ENCODE data around the gene CNIH2.
"Not testable (repeated sequence)": the region's sequence is repeated elsewhere in the genome, so short reads cannot be mapped to it uniquely, and the experiment has no call there.

CNIH2 gene

GRCh38 chr11:66277471-66278362 lies at the start of gene CNIH2:
CNIH2 (plus strand) TSS chr11:66278175; CDS start chr11:66278457, 282 bp downstream.
- DNase-seq = peak; percentile 35

GRCh38 chr11:66228521-66228920 lies 49.5 kb upstream of the CNIH2 start:
- no peak for DNase-seq

DNA sequence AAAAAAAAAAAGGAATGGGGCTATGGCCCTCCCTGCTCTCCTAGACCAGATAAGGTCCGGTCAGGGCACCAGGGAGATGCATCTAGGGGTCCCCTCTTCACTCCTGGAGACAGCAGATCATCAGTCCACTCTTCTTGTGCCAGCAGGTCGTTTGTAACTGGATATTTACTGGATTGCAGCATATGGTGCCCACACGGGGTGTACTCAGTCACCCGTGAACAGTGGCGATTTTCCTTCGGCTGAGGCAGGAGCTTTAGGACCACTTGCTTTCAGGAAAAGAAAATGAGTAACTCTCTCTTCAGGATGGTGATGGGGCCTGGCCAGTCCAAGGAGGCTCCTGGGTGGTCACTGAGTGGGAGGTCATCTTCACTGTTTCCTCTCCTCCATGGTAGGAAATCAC lies 47.8 kb upstream of the CNIH2 start:
- DNase-seq = no peak

DNA sequence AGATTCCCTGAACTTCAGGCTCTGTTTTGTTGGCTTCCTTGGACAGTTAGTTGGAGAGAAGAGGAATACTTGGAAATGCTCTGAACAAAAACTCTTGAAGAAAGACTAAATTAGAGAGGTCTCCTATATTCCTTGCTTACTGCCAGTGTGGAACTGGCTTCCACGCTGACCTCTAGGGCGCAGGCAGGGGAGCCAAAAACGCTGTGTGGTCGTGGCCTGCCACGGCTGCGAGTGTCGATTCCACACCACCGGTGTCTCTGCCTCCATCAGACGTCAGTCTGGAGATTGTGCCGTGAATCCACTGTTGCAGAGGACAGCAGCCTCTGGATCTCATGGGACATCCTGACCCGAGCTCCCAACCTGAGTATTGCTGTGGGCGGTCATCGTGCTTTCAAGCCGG lies 47.0 kb upstream of the CNIH2 start:
- no peak for DNase-seq

DNA sequence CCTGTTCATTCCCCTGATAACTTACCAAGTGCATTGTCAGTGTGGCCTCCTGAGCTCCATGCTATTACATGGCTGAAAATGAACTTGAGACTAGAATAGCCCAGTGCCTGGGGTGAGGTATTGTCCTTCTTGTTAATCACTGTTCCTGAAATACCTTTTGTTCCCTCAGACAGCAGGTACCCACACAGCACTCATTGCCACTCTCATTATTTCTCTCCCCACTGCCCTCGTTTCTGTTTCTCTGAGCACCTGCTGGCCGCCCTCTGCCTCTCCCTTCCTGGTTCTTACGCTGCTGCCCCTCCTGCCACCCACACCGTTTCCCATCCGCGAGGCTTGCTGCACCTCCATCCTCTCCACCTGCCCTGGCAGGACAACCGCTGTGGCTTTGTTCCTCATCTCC lies 46.4 kb upstream of the CNIH2 start:
- DNase-seq = no peak

GRCh38 chr11:66232769-66233168 lies 45.2 kb upstream of the CNIH2 start:
- no peak for DNase-seq

DNA sequence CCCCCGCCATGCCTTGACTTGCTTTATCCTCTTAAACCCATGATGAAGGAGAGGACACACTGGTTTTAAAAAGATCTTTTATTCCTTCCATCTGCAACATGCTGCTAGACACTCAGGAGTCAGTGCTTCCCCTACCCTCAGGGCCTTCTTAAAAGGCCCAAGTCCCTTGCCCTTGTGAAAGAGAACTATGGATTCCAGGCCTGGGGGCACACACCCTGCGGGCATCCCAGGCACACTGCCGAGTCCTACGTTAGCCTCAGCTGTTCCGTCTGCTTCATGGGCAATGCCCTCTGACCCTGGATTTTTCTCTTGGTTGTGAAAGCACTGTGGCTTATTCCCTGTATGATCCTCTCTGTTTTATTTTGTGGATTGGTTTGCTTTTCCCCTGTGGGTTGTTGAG lies 44.7 kb upstream of the CNIH2 start:
- no peak for DNase-seq

DNA sequence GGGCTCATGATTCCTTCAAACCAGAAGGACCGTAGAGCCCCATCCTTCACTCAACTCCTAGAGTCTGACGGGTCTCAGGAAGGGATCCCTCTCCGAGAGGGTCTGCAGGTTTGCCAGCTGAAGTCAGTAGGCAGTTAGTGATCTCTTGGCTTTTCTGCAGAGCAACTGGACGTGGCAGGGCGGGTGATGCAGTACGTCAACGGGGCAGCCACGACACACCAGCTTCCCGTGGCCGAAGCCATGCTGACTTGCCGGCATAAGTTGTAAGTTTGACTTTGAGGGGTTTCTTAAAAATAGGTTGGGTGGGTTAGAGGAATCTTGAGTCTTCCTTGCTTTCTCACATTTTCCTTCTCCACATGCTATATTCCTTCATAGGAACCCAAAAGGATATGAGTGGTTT lies 42.8 kb upstream of the CNIH2 start:
- DNase-seq = no peak

DNA sequence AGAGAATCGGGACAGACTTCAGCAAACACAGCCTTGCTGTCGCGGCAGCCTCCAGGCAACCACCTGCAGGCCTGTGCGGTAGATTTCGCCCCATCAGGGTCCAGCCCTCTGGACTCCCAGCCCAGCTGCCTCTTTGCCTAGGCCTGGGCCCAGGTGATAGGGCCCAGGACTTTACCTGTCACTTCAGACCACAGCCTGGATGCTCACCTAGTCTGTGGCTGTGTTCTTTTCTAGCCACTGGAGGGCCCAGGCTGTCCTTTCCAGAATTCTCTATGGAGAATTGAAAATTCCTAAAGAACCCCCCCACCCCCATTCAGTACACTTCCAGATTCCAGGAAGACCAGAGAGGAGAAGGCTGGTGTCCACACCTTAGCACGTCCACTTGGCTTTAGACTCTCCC lies 40.1 kb upstream of the CNIH2 start:
- no peak for DNase-seq

GRCh38 chr11:66238786-66239413 lies 39.1 kb upstream of the CNIH2 start:
- DNase-seq = no peak

- no peak for DNase-seq
Observed at GRCh38 chr11:66239511-66239910, 38.5 kb upstream of the CNIH2 start.

DNA sequence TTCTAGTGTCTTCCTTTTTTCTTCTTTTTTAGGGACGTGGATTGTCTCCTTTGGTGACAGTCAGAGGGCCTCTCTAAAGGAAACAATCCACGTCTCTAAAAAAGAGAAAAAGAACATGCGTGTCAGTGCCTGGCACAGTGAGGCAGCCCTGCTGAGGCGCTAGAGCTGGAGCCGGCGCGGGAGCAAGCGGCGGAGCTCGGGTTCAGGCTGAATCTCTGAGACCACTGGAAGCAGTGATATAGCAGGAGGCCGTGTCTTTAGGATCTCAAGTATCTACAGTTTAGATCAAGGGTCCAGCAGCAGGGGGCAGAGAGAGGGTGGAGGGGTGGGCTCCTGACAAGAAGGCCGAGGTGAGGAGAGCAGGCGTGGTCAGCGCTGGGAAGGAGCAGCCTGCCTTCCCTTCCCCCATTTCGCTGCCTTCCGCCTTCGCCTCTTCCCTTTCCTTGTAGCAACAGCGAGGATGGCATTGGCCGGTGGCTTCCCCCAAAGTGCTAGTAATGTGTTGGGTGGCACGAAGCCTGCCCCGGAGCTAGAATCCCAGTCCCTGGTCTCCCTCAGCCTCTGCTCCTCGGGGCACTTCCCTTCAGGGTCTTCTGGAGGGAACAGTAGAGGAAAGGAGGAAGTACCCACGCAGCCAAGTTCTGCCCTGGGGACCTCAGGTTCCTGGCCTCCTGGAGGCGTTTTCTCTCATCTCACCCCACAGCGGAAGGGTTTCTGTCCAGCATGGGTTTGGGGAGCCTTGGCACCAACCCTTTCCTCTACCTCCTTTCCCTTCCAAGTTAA lies 37.8 kb upstream of the CNIH2 start:
- no peak for DNase-seq

GRCh38 chr11:66240781-66241136 lies 37.2 kb upstream of the CNIH2 start:
- DNase-seq = no peak

DNA sequence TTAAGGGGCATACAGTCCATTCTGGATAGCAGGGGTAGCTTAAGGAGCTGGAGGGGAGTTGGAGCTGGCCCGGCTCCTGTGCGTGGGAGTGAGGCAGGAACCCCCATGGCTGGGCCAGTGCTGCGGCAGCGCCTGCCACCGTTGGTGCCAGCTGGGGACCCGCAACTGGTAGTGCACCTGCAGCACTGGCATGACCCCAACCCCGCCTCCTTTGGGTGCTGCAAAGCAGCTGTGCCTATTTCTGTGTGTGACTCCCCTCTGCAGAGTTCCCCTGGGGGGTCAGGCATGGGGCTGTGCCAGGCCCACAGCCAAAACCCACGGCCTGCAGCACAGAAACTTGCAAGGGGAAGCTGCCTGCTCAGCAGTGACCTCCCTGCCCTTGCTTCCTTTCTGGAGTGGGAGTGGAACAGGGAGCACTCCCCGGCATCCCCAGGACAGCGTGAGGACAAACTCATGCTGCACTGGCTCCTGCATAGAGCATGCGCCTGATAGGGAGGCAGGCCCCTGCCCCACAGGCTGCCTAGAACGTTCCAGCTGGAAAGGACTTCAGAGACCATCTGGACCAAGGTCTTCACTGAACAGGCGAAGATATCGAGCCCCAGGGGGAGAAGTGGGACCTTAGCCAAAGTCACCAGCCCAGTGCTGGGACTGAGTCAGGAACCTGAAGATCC lies 35.7 kb upstream of the CNIH2 start:
- DNase-seq = no peak

DNA sequence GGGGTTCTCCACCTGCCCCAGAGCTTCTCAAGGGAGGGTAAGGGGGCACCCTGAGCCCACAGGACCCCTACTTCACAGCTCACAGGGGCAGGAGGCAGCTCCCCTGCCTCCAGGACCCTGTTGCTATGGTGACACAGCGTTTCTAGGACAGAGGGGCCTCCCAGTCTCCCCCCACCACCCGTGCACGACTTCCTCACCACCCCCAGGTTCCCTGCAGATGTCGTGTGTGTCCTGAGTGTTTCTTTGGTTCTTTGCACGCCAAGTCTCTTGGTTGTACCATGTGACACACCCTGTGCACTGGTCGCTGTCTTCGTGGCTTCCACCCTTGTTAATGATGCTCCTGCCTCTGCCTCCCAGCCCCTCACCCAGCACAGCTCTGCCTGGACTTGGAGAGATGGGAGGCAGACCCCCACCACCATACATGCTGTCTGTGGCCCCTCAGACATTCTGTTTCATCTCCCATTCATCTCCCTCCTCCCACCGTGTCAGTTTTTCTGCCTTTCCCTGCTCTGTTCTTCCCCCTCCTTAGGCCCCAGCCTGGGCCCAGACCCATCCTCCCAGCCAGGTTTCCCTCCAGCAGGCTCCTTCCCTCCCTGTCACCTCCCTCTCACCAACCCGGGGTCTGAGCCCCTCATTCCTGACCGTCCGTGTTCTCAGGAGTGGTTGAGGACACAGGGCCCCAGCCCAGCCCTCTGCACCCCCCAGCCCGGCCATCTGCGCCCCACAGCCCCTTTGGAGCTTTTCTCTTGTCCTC lies 34.0 kb upstream of the CNIH2 start:
- DNase-seq = no peak

GRCh38 chr11:66247295-66247694 lies 30.7 kb upstream of the CNIH2 start:
- DNase-seq = no peak

DNA sequence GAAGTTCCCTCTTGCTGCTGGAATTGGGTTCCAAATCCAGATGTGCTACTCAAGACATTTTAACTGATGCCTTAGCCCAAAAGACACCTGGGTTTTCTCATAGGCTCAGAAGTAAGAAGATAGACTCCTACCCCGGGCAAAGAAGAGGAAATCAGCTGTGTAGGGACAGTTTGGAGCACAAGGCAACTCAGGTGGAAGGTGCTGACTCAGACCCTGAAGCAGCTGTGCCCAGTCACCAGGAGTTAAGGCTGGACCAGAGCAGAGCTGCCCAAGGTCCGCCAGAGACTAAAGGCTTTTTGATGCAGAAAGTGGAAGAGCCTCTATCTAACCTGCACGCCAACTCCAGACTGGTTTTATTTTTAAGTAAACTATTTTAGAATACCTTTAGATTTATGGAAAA lies 30.2 kb upstream of the CNIH2 start:
- DNase-seq = no peak

GRCh38 chr11:66248903-66249302 lies 29.1 kb upstream of the CNIH2 start:
- no peak for DNase-seq

- no peak for DNase-seq
Observed at GRCh38 chr11:66251809-66252208, 26.2 kb upstream of the CNIH2 start.

- DNase-seq = not testable (repeated sequence)
Observed at GRCh38 chr11:66253081-66253480, 24.9 kb upstream of the CNIH2 start.

GRCh38 chr11:66258473-66258893 lies 19.5 kb upstream of the CNIH2 start:
- no peak for DNase-seq

DNA sequence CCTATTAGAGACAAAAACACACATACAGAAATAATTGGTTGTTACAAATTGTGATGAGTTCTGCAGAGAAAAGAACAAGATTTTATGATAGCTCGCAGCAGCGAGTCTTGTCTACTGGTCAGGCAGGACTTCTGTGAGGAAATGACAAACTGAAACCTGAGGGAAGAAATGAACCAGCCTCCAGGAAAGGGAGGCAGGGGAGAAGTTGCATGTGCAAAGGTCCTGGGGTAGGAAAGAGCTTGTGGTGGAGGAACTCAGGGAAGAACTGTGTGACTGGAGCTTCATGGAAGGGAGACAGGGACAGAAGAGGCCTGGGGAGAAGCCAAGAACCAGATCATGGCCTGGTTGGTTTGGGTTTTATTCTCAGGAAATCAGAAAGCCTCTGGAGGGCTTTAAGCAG lies 18.8 kb upstream of the CNIH2 start:
- DNase-seq = no peak
